Upper lobe of right lung (tissue), 1 donor: ENCODE results near the gene GRM5. TPM values are rescaled to one million over a fixed set of nuclear protein-coding genes. Genes with fewer than 3 reads are reported as not detected.
"Not testable (repeated sequence)": the region's sequence is repeated elsewhere in the genome, so short reads cannot be mapped to it uniquely, and the experiment has no call there.

Experiments used
- ATAC-seq: fragments of 200-7000 bp; cut with Tn5 transposase; one replicate; pipeline ENCODE4 v1.9.1; 2020; ENCODE audit warnings: mild to moderate bottlenecking, moderate library complexity
- DNase-seq: peaks from one replicate; pipeline ENCODE4 v3.0.0-alpha.2; 2020
- H3K27ac ChIP-seq: fragments of 200-600 bp; one replicate; pipeline ENCODE4 v1.8.0; 2022
- H3K27me3 ChIP-seq: fragments of 200-600 bp; one replicate; pipeline ENCODE4 v1.8.0; 2022; ENCODE audit warnings: mild to moderate bottlenecking
- H3K36me3 ChIP-seq: fragments of 200-600 bp; one replicate; pipeline ENCODE4 v1.8.0; 2022
- H3K4me1 ChIP-seq: fragments of 200-600 bp; one replicate; pipeline ENCODE4 v1.8.0; 2022
- H3K4me3 ChIP-seq: fragments of 200-600 bp; one replicate; pipeline ENCODE4 v1.8.0; 2022; ENCODE audit warnings: mild to moderate bottlenecking
- H3K9me3 ChIP-seq: fragments of 200-600 bp; one replicate; pipeline ENCODE4 v1.8.0; 2022
- CTCF ChIP-seq: fragments of 200-600 bp; IDR thresholded peaks from one replicate; pipeline ENCODE4 v1.8.0; 2022; ENCODE audit warnings: antibody characterized with exemption
- intact Hi-C: fragments of 100-400 bp; cut with DNase I; formaldehyde crosslinking; loops from one replicate; pipeline ENCODE4 v1.11.0; 2022
- total RNA-seq: library from RNA; stranded (reverse); fragmentation: NEBNext Ultra II Directional; extraction: Animal tissue kit (Norgen Biotek cat#: 25700); gene quantifications from one replicate; pipeline ENCODE4 v1.2.1, GENCODE V29; 2021
- donor health status: DM: no; HTN: yes; CAD: no; lungs with severe emphysema.

GRM5 gene
- total RNA-seq, 1 donor from 2014 or later = 0.06 TPM

DNA sequence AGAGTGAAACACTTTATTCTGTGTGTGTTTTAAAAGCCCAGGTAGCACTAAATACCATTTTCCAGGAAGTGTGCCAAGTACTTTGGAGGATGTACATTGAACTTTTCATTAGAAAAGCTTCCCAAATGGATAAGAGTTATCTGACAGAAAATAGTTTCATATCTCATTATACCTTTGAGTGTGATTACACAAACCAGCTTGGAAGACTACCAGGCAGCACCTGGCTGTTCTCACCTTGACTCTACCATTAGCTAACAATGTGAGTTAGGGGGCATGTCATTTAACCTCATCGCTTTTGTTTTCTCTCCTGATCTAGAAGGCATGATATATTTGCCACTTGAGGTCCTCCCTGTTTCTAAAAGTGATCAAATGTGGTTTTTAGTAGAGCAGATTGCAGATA, 50.2 kb downstream of the GRM5 start:
- no peak for TF ChIP-seq CTCF
- H3K4me3 ChIP-seq = no peak overlapping the region
- no peaks in the 10 kb centered on the region for H3K4me1 ChIP-seq
- intact Hi-C loops = no loop called here
- H3K9me3 ChIP-seq = no peaks in the 10 kb centered on the region
- H3K27me3 ChIP-seq = no peaks in the 10 kb centered on the region
- no peak overlapping the region for H3K27ac ChIP-seq
- ATAC-seq (no peak), DNase-seq (no peak)
- H3K36me3 ChIP-seq = no peaks in the 10 kb centered on the region

DNA sequence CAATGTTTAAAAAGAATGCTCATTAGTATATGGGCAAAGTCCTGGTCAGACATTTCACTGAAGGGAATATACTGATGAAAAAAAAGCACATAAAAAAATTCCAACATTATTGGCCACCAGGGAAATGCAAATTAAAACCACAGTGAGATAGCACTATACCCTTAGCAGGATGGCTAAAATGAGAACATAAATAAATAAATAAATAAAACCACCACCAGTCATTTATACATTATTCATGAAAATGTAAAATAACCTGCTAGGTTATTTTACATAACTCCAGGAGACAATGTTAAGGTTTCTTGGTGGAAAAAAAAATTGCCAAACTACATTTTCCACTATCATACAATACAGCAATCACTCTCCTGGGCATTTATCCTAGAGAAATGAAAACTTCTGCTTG, 64.9 kb downstream of the GRM5 start:
- H3K27me3 ChIP-seq, DNase-seq, intact Hi-C loops, ATAC-seq, H3K4me3 ChIP-seq, H3K9me3 ChIP-seq, H3K27ac ChIP-seq, H3K4me1 ChIP-seq, H3K36me3 ChIP-seq: not testable (repeated sequence)

DNA sequence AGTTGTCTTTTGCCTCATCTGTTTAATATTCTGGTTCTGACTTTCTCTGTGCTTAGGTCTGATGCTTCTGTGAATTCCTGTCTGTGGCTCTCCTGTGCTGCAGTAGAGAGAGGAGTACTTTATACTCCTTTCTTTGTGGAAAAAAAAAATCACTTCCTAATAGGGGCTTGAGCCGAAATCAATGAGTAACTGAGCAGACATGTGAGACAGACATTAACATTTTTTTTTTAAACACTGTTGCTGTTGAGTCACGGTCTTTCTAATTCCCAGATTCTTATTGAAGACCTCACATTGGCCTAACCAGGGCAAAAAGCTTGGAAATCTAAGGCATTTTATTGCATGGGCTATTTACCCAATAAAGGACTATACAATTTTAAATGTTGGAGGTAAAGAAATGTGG, 86.1 kb downstream of the GRM5 start:
- no peaks in the 10 kb centered on the region for H3K4me1 ChIP-seq
- DNase-seq (no peak), ATAC-seq (no peak)
- H3K27ac ChIP-seq = no peak overlapping the region
- no peaks in the 10 kb centered on the region for H3K9me3 ChIP-seq
- no peaks in the 10 kb centered on the region for H3K27me3 ChIP-seq
- H3K4me3 ChIP-seq = no peak overlapping the region
- no peak for TF ChIP-seq CTCF
- no peaks in the 10 kb centered on the region for H3K36me3 ChIP-seq
- intact Hi-C loops = no loop called here

- H3K4me1 ChIP-seq, H3K9me3 ChIP-seq, H3K4me3 ChIP-seq, intact Hi-C loops, H3K27me3 ChIP-seq, DNase-seq, H3K27ac ChIP-seq, H3K36me3 ChIP-seq, ATAC-seq: not testable (repeated sequence)
These were observed 86.8 kb downstream of the GRM5 start for GRCh38 chr11:88978992-88979391.

GRCh38 chr11:88975441-88975840, 90.3 kb downstream of the GRM5 start:
- intact Hi-C loops, H3K27ac ChIP-seq, H3K36me3 ChIP-seq, ATAC-seq, H3K4me3 ChIP-seq, DNase-seq, H3K27me3 ChIP-seq, H3K9me3 ChIP-seq, H3K4me1 ChIP-seq: not testable (repeated sequence)

DNA sequence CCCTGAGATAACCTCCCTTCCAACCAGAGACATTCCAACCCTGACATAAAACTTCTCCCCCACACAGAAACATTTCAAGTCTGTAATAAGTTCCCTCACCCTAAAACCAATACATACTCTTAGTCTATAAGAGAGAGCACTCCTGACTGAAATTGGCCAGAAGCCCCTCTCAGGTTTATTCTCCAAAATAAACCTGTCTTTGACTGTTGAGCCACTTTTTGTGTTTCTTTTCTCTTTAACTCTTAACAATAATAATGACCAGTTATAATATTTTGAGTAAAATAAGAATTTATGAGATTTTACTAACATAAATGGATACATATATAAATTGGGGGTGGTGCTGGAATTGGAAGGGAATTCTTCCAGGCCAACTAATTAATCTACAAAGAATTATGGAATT, 93.6 kb downstream of the GRM5 start:
- H3K36me3 ChIP-seq = no peaks in the 10 kb centered on the region
- H3K9me3 ChIP-seq = no peaks in the 10 kb centered on the region
- no peaks in the 10 kb centered on the region for H3K27me3 ChIP-seq
- H3K4me3 ChIP-seq = no peak overlapping the region
- DNase-seq = no peak
- no peak for TF ChIP-seq CTCF
- H3K4me1 ChIP-seq = no peaks in the 10 kb centered on the region
- intact Hi-C loops = no loop called here
- no peak overlapping the region for H3K27ac ChIP-seq
- no peak for ATAC-seq

DNA sequence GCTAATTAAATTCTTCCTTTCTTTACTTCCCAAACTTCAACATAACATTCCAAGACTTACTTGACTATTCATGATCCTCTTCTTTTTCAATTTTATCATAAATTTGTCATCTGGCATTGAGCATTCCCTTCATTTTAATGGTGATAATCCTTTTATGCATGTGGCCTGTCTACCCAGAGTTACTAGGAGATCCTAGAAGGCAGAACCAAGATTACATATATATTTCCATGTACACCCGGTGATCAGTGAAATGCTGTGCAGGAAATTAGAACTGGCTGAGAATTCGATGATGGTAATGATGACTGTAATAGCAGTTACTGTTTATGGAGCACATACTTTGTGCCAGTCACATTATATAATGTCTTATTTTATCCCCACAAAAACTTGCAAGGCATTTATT, 104.2 kb downstream of the GRM5 start:
- H3K27ac ChIP-seq, H3K9me3 ChIP-seq, H3K4me3 ChIP-seq, ATAC-seq, DNase-seq, H3K36me3 ChIP-seq, intact Hi-C loops, H3K27me3 ChIP-seq, H3K4me1 ChIP-seq: not testable (repeated sequence)

DNA sequence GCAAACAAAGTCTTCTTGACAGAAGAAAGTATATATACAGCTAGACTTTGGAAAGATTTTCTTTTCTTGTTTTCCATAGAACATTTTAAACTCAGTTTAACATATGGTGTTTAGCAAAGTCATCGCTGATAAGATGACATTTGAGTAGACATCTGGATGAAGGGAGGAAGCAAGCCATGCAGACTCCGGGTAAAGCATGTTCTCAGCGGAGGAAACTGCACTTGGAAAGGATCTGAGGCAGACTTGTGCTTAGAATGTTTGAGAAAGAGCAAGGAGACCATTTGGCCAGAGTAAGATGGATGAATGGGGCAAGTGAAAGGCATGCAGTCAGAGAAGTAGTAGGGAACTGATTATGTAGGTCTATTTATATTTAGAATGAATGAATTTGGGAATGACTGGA, 105.9 kb downstream of the GRM5 start:
- H3K27me3 ChIP-seq, H3K9me3 ChIP-seq, ATAC-seq, H3K36me3 ChIP-seq, H3K27ac ChIP-seq, H3K4me3 ChIP-seq, H3K4me1 ChIP-seq, DNase-seq, intact Hi-C loops: not testable (repeated sequence)
